Measurements from ENCODE around the gene PIGT. TPM values are rescaled to one million over a fixed set of nuclear protein-coding genes. Genes with fewer than 3 reads are reported as not detected.

PIGT gene
- polyA plus RNA-seq, 1 experiment: 114 TPM

DNA sequence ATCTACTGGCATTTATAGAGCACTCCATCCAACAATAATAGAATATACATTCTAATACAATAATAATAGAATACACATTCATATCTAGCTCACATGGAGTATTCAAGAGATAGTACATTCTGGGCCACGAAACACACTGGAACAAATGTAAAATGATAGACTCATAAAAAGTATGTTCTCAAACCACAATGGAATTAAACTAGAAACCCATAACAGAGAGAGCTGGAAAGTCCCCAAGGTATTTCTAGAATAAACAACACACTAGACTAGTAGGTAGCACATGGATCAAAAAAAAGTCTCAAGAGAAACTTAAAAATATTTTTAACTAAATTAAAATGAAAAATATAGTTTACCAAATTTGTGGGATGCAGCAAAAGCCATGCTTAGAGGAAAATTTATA is 28.7 kb upstream of the PIGT start:
- Histone ChIP-seq H3K27ac (ENCODE audit: low read depth, low read length) (no peak overlapping the region), H3K27me3 (ENCODE audit: control insufficient read depth, insufficient read depth, low read length) (no peaks in the 10 kb centered on the region), H3K4me3 (ENCODE audit: low read depth, low read length) (no peak overlapping the region), H3K9me3 (ENCODE audit: control insufficient read depth, insufficient read depth, low read length) (no peaks in the 10 kb centered on the region)
- no peak for TF ChIP-seq CTCF (IDR thresholded peaks at IDR 0.05; ENCODE audit: low read depth, low read length)
- CTCF ChIA-PET: interaction anchor here (1.0 to 2.8 kb wide), 3 partner anchors 14 to 75 kb away, joined by 3 to 27 read pairs (median 9); no protein-coding TSS in a partner anchor
- POLR2A ChIA-PET: no interaction called here
- no peak for DNase-seq (ENCODE audit: low read depth, low spot score)

GRCh38 chr20:45390931-45391330 is 25.0 kb upstream of the PIGT start:
- no peak for TF ChIP-seq CTCF (IDR thresholded peaks at IDR 0.05; ENCODE audit: low read depth, low read length)
- Histone ChIP-seq H3K27ac (ENCODE audit: low read depth, low read length) (no peak overlapping the region), H3K4me3 (ENCODE audit: low read depth, low read length) (no peak overlapping the region), H3K9me3 (ENCODE audit: control insufficient read depth, insufficient read depth, low read length) (no peaks in the 10 kb centered on the region), H3K27me3 (ENCODE audit: control insufficient read depth, insufficient read depth, low read length) (no peaks in the 10 kb centered on the region)
- ChIA-PET POLR2A (no interaction called here), CTCF (interaction anchor here (1.2 to 2.6 kb wide), 2 partner anchors 17 to 381 kb away, joined by 3 to 15 read pairs; no protein-coding TSS in a partner anchor)
- DNase-seq (ENCODE audit: low read depth, low spot score): no peak

DNA sequence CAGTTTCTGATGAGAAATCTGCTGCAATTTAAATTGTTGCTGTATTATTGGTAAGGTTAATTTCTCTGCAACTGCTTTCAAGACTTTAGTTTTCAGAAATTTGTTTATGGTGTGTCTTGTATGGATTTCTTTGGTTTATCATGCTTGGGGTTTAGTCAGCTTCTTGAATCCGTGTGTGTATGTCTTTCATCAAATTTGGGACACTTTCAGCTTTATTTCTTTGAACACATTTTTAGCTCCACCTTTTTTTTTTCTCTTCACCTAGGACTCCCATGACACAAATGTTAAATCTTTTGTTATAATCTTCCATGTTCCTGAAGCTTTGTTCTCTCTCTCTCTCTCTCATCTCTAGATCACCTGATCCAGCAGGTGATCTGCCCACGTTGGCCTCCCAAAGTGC is 24.4 kb upstream of the PIGT start:
- Histone ChIP-seq H3K9me3 (ENCODE audit: control insufficient read depth, insufficient read depth, low read length) (no peaks in the 10 kb centered on the region), H3K27ac (ENCODE audit: low read depth, low read length) (no peak overlapping the region), H3K4me3 (ENCODE audit: low read depth, low read length) (no peak overlapping the region), H3K27me3 (ENCODE audit: control insufficient read depth, insufficient read depth, low read length) (no peaks in the 10 kb centered on the region)
- TF ChIP-seq CTCF (IDR thresholded peaks at IDR 0.05; ENCODE audit: low read depth, low read length): no peak
- DNase-seq (ENCODE audit: low read depth, low spot score): no peak
- POLR2A ChIA-PET: no interaction called here
- CTCF ChIA-PET: interaction anchor here (0.5 to 2.6 kb wide), 3 partner anchors 18 to 380 kb away, joined by 3 to 15 read pairs (median 6); no protein-coding TSS in a partner anchor

GRCh38 chr20:45392733-45393132 is 23.2 kb upstream of the PIGT start:
- H3K27ac ChIP-seq (ENCODE audit: low read depth, low read length): no peak overlapping the region
- H3K27me3 ChIP-seq (ENCODE audit: control insufficient read depth, insufficient read depth, low read length): no peaks in the 10 kb centered on the region
- H3K4me3 ChIP-seq (ENCODE audit: low read depth, low read length): no peak overlapping the region
- ChIA-PET CTCF (interaction anchor here (0.7 to 2.6 kb wide), 3 partner anchors 19 to 44 kb away, joined by 4 to 15 read pairs (median 5); no protein-coding TSS in a partner anchor), POLR2A (no interaction called here)
- DNase-seq (ENCODE audit: low read depth, low spot score): no peak
- H3K9me3 ChIP-seq (ENCODE audit: control insufficient read depth, insufficient read depth, low read length): no peaks in the 10 kb centered on the region
- no peak for TF ChIP-seq CTCF (IDR thresholded peaks at IDR 0.05; ENCODE audit: low read depth, low read length)

DNA sequence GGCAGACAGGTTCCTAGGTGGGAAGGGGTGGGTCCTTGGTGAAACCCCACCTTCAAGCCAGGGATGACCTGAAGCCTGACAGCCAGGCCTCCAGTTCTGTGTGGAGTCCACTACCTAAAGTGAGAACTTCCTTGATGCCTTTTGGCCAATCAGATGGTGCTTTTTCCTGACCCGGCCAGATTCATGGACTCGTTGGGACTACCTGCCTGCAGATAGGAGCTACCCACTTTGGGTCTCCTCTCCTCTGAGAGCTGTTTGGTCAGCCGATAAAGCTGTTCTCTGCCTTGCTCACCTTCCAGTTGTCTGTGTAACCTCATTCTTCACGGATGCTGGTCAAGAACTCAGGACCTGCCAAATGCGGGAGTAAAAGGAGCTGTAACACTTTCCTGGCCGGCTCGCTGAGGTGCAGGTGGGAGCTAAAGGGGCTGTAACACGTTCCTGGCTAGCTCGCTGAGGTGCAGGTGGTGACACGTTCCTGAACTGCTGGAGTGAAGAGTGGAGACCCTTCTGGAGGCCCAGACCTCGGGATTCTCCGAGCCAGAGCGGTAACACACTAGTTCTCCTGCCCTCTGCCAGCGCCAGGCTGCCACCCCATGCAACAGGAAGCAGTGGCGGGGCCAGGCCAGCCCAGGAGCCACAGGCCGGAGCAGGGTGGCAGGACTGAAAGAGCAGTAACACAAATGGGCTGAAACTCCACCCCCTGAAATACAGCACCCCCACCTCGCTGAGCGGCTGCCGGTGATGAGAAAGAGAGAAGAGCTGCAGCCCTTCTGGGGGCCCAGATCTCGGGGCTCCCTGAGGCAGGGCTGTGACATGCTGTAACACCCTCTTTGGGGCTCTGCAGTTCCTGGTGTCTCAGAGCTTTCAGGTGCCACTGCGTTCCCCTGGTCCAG is 21.5 kb upstream of the PIGT start:
- no peak for TF ChIP-seq CTCF (IDR thresholded peaks at IDR 0.05; ENCODE audit: low read depth, low read length)
- Histone ChIP-seq H3K27me3 (ENCODE audit: control insufficient read depth, insufficient read depth, low read length) (no peaks in the 10 kb centered on the region), H3K4me3 (ENCODE audit: low read depth, low read length) (no peak overlapping the region), H3K9me3 (ENCODE audit: control insufficient read depth, insufficient read depth, low read length) (no peaks in the 10 kb centered on the region), H3K27ac (ENCODE audit: low read depth, low read length) (no peak overlapping the region)
- DNase-seq (ENCODE audit: low read depth, low spot score): no peak
- ChIA-PET POLR2A (no interaction called here), CTCF (interaction anchor here (1.4 kb wide), 1 partner anchor 377 kb away, joined by 3 read pairs; no protein-coding TSS in a partner anchor)

Data from AG04450 (cell line).